Measurements from ENCODE around the gene PRPF6.

PRPF6 gene

GRCh38 chr20:63945031-63945658 lies 35.8 kb upstream of the PRPF6 start:
- no peak for DNase-seq (ENCODE audit: low spot score)

- no peak for DNase-seq (ENCODE audit: low spot score)
Observed at GRCh38 chr20:63945921-63946920, 34.7 kb upstream of the PRPF6 start.

GRCh38 chr20:63946986-63947637 lies 33.8 kb upstream of the PRPF6 start:
- DNase-seq (ENCODE audit: low spot score): no peak

GRCh38 chr20:63947638-63948456 lies 33.1 kb upstream of the PRPF6 start:
- no peak for DNase-seq (ENCODE audit: low spot score)

- no peak for DNase-seq (ENCODE audit: low spot score)
Observed at GRCh38 chr20:63950701-63951397, 30.1 kb upstream of the PRPF6 start.

GRCh38 chr20:63951398-63952209 lies 29.3 kb upstream of the PRPF6 start:
- no peak for DNase-seq (ENCODE audit: low spot score)

- no peak for DNase-seq (ENCODE audit: low spot score)
Observed at GRCh38 chr20:63952210-63952535, 28.8 kb upstream of the PRPF6 start.

GRCh38 chr20:63952769-63953168 lies 28.2 kb upstream of the PRPF6 start:
- DNase-seq (ENCODE audit: low spot score): no peak

GRCh38 chr20:63953764-63954429 lies 27.0 kb upstream of the PRPF6 start:
- DNase-seq (ENCODE audit: low spot score): no peak

- DNase-seq (ENCODE audit: low spot score): peak; percentile 75
Observed at GRCh38 chr20:63955281-63955826, 25.6 kb upstream of the PRPF6 start.

GRCh38 chr20:63955827-63956663 lies 24.9 kb upstream of the PRPF6 start, which contains the start of gene UCKL1:
Gene UCKL1 (minus strand): TSS chr20:63956416. CDS start chr20:63956372, 44 bp downstream.
- DNase-seq (ENCODE audit: low spot score): peak; percentile 97

GRCh38 chr20:63956664-63957003 lies 24.3 kb upstream of the PRPF6 start:
- DNase-seq (ENCODE audit: low spot score): no peak

GRCh38 chr20:63957004-63957689 lies 23.8 kb upstream of the PRPF6 start:
- peak; percentile 89 for DNase-seq (ENCODE audit: low spot score)

GRCh38 chr20:63957690-63958441 lies 23.1 kb upstream of the PRPF6 start:
- no peak for DNase-seq (ENCODE audit: low spot score)

- no peak for DNase-seq (ENCODE audit: low spot score)
Observed at GRCh38 chr20:63958471-63958870, 22.5 kb upstream of the PRPF6 start.

- DNase-seq (ENCODE audit: low spot score): no peak
Observed at GRCh38 chr20:63958964-63959698, 21.8 kb upstream of the PRPF6 start.

- no peak for DNase-seq (ENCODE audit: low spot score)
Observed at GRCh38 chr20:63959699-63960075, 21.2 kb upstream of the PRPF6 start.
